Measurements from ENCODE around the gene C10orf53. TPM values are rescaled to one million over a fixed set of nuclear protein-coding genes. Genes with fewer than 3 reads are reported as not detected.

Gene C10orf53
- total RNA-seq, 1 experiment from 2014 or later: not detected

DNA sequence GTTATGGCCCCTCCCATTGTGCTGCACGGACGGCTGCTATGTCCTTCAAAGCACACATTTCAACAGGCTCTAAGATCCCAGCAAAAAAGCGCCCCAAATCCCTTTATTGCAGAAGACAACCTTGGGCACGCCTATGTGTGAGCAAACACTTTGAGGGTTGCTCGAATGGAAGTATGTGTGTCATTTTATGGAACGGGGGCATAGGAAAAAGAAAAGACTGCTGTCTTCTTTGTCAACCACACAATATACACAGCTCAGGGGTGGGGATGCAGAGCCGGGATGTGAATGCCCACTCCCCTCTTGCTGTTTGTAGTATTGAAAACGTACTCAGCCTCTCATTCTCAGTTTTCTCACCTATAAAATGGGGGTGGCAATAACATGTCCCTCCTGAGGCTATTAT, 32.0 kb downstream of the C10orf53 start:
- Histone ChIP-seq H4K91ac (ENCODE audit: insufficient read length, low read depth, low read length) (no peak overlapping the region), H3K56ac (ENCODE audit: insufficient read length, low read depth, low read length) (no peak overlapping the region), H3K79me2 (ENCODE audit: insufficient read depth, low read length) (no peaks in the 10 kb centered on the region), H2BK120ac (ENCODE audit: low read depth, low read length, poor library complexity, severe bottlenecking) (no peak overlapping the region), H3K9me3 (ENCODE audit: control insufficient read depth, low read depth, low read length) (no peaks in the 10 kb centered on the region), H4K8ac (replicated peaks; ENCODE audit: insufficient read length, low read depth, low read length) (no peak overlapping the region), H3K27me3 (ENCODE audit: insufficient read depth, low read length) (no peaks in the 10 kb centered on the region), H3K79me1 (ENCODE audit: insufficient read depth, low read depth, low read length, poor library complexity, severe bottlenecking) (no peaks in the 10 kb centered on the region), H2BK5ac (ENCODE audit: insufficient read length, low read length) (no peak overlapping the region), H3K18ac (ENCODE audit: insufficient read length, low read depth, low read length) (no peak overlapping the region), H4K5ac (ENCODE audit: insufficient read length, low read depth, low read length) (no peak overlapping the region), H2BK20ac (ENCODE audit: low read depth, low read length, poor library complexity, severe bottlenecking) (no peak overlapping the region), H2BK12ac (ENCODE audit: insufficient read length, low read depth, low read length) (no peak overlapping the region), H3T11ph (ENCODE audit: low read length) (no peak overlapping the region), H3K4me2 (ENCODE audit: insufficient read depth, insufficient read length, low read length) (no peak overlapping the region), H3K23me2 (ENCODE audit: insufficient read length, low read depth, low read length, poor library complexity, severe bottlenecking) (no peaks in the 10 kb centered on the region), H2BK15ac (ENCODE audit: low read depth, low read length) (no peak overlapping the region), H3K27ac (ENCODE audit: insufficient read length, low read depth, low read length) (no peak overlapping the region), H3K4ac (ENCODE audit: low read depth, low read length) (no peak overlapping the region), H3K9ac (ENCODE audit: extremely low read depth, insufficient read length, low read length) (no peak overlapping the region), H3K14ac (ENCODE audit: insufficient read depth, low read length) (no peak overlapping the region), H4K20me1 (ENCODE audit: control insufficient read depth, insufficient read depth, insufficient read length) (no peaks in the 10 kb centered on the region), H3K23ac (ENCODE audit: insufficient read length, low read depth, low read length) (no peak overlapping the region), H2AK5ac (ENCODE audit: insufficient read length, low read length) (no peak overlapping the region), H2AFZ (ENCODE audit: low read length) (no peak overlapping the region), H3K4me1 (ENCODE audit: insufficient read depth, low read length) (no peaks in the 10 kb centered on the region)
- Mint-ChIP-seq H3K27ac (no peak overlapping the region), H3K36me3 (ENCODE audit: insufficient read depth in 1 of 3, low read depth in 3 of 3) (peaks cover 8 to 15% (median 9%) of the 10 kb centered on the region in 3 experiments; a peak in 4 of 7 replicates), H3K4me1 (no peaks in the 10 kb centered on the region), H3K9me3 (peaks cover 12 to 16% of the 10 kb centered on the region in 2 experiments), H3K27me3 (ENCODE audit: low read depth) (peaks cover 48% of the 10 kb centered on the region), H3K4me3 (no peak overlapping the region)
- no peak for DNase-seq
- TF ChIP-seq, protein P1, sequence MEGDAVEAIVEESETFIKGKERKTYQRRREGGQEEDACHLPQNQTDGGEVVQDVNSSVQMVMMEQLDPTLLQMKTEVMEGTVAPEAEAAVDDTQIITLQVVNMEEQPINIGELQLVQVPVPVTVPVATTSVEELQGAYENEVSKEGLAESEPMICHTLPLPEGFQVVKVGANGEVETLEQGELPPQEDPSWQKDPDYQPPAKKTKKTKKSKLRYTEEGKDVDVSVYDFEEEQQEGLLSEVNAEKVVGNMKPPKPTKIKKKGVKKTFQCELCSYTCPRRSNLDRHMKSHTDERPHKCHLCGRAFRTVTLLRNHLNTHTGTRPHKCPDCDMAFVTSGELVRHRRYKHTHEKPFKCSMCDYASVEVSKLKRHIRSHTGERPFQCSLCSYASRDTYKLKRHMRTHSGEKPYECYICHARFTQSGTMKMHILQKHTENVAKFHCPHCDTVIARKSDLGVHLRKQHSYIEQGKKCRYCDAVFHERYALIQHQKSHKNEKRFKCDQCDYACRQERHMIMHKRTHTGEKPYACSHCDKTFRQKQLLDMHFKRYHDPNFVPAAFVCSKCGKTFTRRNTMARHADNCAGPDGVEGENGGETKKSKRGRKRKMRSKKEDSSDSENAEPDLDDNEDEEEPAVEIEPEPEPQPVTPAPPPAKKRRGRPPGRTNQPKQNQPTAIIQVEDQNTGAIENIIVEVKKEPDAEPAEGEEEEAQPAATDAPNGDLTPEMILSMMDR (conservative IDR thresholded peaks at IDR 0.05): no peak
- WGBS (ENCODE audit: extremely low coverage, insufficient read length, low lambda C conversion rate): no CpG with 5 or more reads among the region's 8 CpGs
